Mesenchymal stem cell (in vitro differentiated cells and primary cell): ENCODE data around the gene ITIH3.
A peak's percentile ranks its signal among the peaks of the same experiment; 100 is the strongest.

ENCODE experiments used
- DNase-seq: peaks from one replicate; pipeline ENCODE4 v3.0.0-alpha.2; 2013
- H2AFZ ChIP-seq: one replicate; pipeline ENCODE4 v1.6.1; 2013; ENCODE audit warnings: low read depth, mild to moderate bottlenecking, control low read depth, inconsistent platforms, low read length, moderate library complexity
- H2AK5ac ChIP-seq: 2 replicates; pipeline ENCODE4 v1.6.1; 2013; ENCODE audit warnings: low read length, moderate library complexity, mild to moderate bottlenecking, inconsistent platforms; ENCODE audit not compliant: severe bottlenecking
- H2BK120ac ChIP-seq: one replicate; pipeline ENCODE4 v1.6.1; 2013; ENCODE audit warnings: low read depth, mild to moderate bottlenecking, inconsistent platforms, low read length, moderate library complexity
- H2BK12ac ChIP-seq, 2 experiments: one replicate each; pipeline ENCODE4 v1.6.1; 2013; ENCODE audit warnings: inconsistent platforms in 2 of 2, low read length in 2 of 2, mild to moderate bottlenecking in 2 of 2, moderate library complexity in 2 of 2, control low read depth in 1 of 2
- H2BK15ac ChIP-seq: one replicate; pipeline ENCODE4 v1.6.1; 2013; ENCODE audit warnings: mild to moderate bottlenecking, low read depth, inconsistent platforms; ENCODE audit not compliant: poor library complexity, severe bottlenecking
- H2BK5ac ChIP-seq: 2 replicates; pipeline ENCODE4 v1.6.1; 2013; ENCODE audit warnings: low read depth, mild to moderate bottlenecking, low read length, control low read depth, inconsistent platforms; ENCODE audit not compliant: poor library complexity, severe bottlenecking
- H3K14ac ChIP-seq, 2 experiments: one replicate each; pipeline ENCODE4 v1.6.1; 2013; ENCODE audit warnings: inconsistent platforms in 2 of 2, low read length in 2 of 2, control low read depth in 1 of 2, mild to moderate bottlenecking in 1 of 2, moderate library complexity in 1 of 2
- H3K18ac ChIP-seq, 2 experiments: one replicate each; pipeline ENCODE4 v1.6.1; 2013; ENCODE audit warnings: inconsistent platforms in 2 of 2, low read length in 2 of 2, control low read depth in 1 of 2, low read depth in 1 of 2, mild to moderate bottlenecking in 1 of 2
- H3K23ac ChIP-seq, 2 experiments: one replicate each; pipeline ENCODE4 v1.6.1; 2013; ENCODE audit warnings: inconsistent platforms in 2 of 2, low read length in 2 of 2, mild to moderate bottlenecking in 2 of 2, moderate library complexity in 2 of 2, control low read depth in 1 of 2
- H3K27ac ChIP-seq: 2 replicates; pipeline ENCODE4 v1.5.1; 2013; ENCODE audit warnings: mild to moderate bottlenecking, moderate library complexity, low read length, control low read depth, inconsistent platforms; ENCODE audit not compliant: poor library complexity, severe bottlenecking
- H3K27me3 ChIP-seq, 2 experiments: 2 replicates each; pipeline versions ENCODE4 v1.6.1 to v1.7.0; 2013; ENCODE audit warnings: low read length in 2 of 2, mild to moderate bottlenecking in 2 of 2, moderate library complexity in 2 of 2, control low read depth in 1 of 2, inconsistent platforms in 1 of 2; ENCODE audit not compliant: control insufficient read depth in 1 of 2, insufficient read depth in 1 of 2
- H3K36me3 ChIP-seq, 2 experiments: 2 replicates each; pipeline versions ENCODE4 v1.6.1 to v1.7.0; 2013; ENCODE audit warnings: low read length in 2 of 2, control low read depth in 1 of 2, inconsistent platforms in 1 of 2, low read depth in 1 of 2, mild to moderate bottlenecking in 1 of 2; ENCODE audit not compliant: insufficient read depth in 2 of 2, control insufficient read depth in 1 of 2
- H3K4ac ChIP-seq, 2 experiments: one replicate each; pipeline ENCODE4 v1.6.1; 2013; ENCODE audit warnings: inconsistent platforms in 2 of 2, low read length in 2 of 2, mild to moderate bottlenecking in 2 of 2, moderate library complexity in 2 of 2, control low read depth in 1 of 2, low read depth in 1 of 2
- H3K4me1 ChIP-seq: 2 replicates; pipeline ENCODE4 v1.6.1; 2013; ENCODE audit warnings: low read depth, low read length, control low read depth; ENCODE audit not compliant: control insufficient read depth, insufficient read depth
- H3K4me2 ChIP-seq: 2 replicates; pipeline ENCODE4 v1.6.1; 2013; ENCODE audit warnings: low read length, mild to moderate bottlenecking, inconsistent platforms; ENCODE audit not compliant: poor library complexity, severe bottlenecking
- H3K4me3 ChIP-seq, 2 experiments: 2 replicates each; pipeline versions ENCODE4 v1.5.1 to v1.7.0; 2013; ENCODE audit warnings: low read length in 2 of 2, mild to moderate bottlenecking in 2 of 2, control low read depth in 1 of 2, low read depth in 1 of 2; ENCODE audit not compliant: insufficient read depth in 1 of 2
- H3K79me1 ChIP-seq: replicated peaks from 2 replicates; pipeline ENCODE4 v1.6.1; 2013; ENCODE audit warnings: mild to moderate bottlenecking, control low read depth, low read length, inconsistent platforms; ENCODE audit not compliant: poor library complexity, severe bottlenecking
- H3K9ac ChIP-seq: 2 replicates; pipeline ENCODE4 v1.7.0; 2013; ENCODE audit warnings: mild to moderate bottlenecking, low read length, moderate library complexity
- H3K9me3 ChIP-seq: 2 replicates; pipeline ENCODE4 v1.7.0; 2013; ENCODE audit warnings: mild to moderate bottlenecking, low read length; ENCODE audit not compliant: control insufficient read depth
- H4K8ac ChIP-seq: one replicate; pipeline ENCODE4 v1.6.1; 2013; ENCODE audit warnings: inconsistent platforms, mild to moderate bottlenecking, low read length, moderate library complexity
- H4K91ac ChIP-seq: one replicate; pipeline ENCODE4 v1.6.1; 2013; ENCODE audit warnings: mild to moderate bottlenecking, low read length, inconsistent platforms
- WGBS: methylation state at CpG from one replicate; pipeline ENCODE4 v1.1.7; 2013; ENCODE audit warnings: mixed read lengths; 5-methylcytosine and 5-hydroxymethylcytosine counted together

ITIH3 gene

GRCh38 chr3:52831500-52832301 lies 37.1 kb downstream of the ITIH3 start:
- no peaks in the 10 kb centered on the region for H3K79me1 ChIP-seq
- H4K8ac ChIP-seq: no peak overlapping the region
- peaks cover 53% of the 10 kb centered on the region for H3K4me1 ChIP-seq
- DNase-seq: peak; percentile 90
- no peak overlapping the region for H2BK15ac ChIP-seq
- H3K4me3 ChIP-seq: no peak overlapping the region
- peaks cover 0 to 18% of the 10 kb centered on the region in 2 experiments for H3K36me3 ChIP-seq
- no peak overlapping the region for H3K27ac ChIP-seq
- H4K91ac ChIP-seq: no peak overlapping the region
- no peak overlapping the region for H2BK120ac ChIP-seq
- peak overlapping the region in 1 of 2 experiments; percentile 28 for H3K18ac ChIP-seq
- H3K4me2 ChIP-seq: no peak overlapping the region
- no peak overlapping the region for H3K9ac ChIP-seq
- H3K14ac ChIP-seq: no peak overlapping the region
- H3K27me3 ChIP-seq: peaks cover 0 to 12% of the 10 kb centered on the region in 2 experiments
- 66% methylated on average over 21 of the region's 21 CpGs for WGBS
- H2BK5ac ChIP-seq: no peak overlapping the region
- no peaks in the 10 kb centered on the region for H3K9me3 ChIP-seq
- H3K4ac ChIP-seq: no peak overlapping the region
- no peak overlapping the region for H2AFZ ChIP-seq
- H3K23ac ChIP-seq: no peak overlapping the region
- no peak overlapping the region for H2BK12ac ChIP-seq
- H2AK5ac ChIP-seq: no peak overlapping the region

GRCh38 chr3:52833202-52833601 lies 38.6 kb downstream of the ITIH3 start:
- Histone ChIP-seq H3K79me1 (no peaks in the 10 kb centered on the region), H3K14ac (no peak overlapping the region), H3K27ac (no peak overlapping the region), H3K4me1 (peaks cover 38% of the 10 kb centered on the region), H4K8ac (no peak overlapping the region), H2BK120ac (no peak overlapping the region), H3K27me3 (peaks cover 0 to 8% of the 10 kb centered on the region in 2 experiments), H2BK5ac (no peak overlapping the region), H3K23ac (no peak overlapping the region), H3K36me3 (peaks cover 10 to 18% of the 10 kb centered on the region in 2 experiments), H3K9ac (no peak overlapping the region), H3K4me3 (no peak overlapping the region), H3K4me2 (no peak overlapping the region), H2AK5ac (no peak overlapping the region), H3K18ac (no peak overlapping the region), H2AFZ (no peak overlapping the region), H4K91ac (no peak overlapping the region), H2BK15ac (no peak overlapping the region), H3K4ac (no peak overlapping the region), H3K9me3 (no peaks in the 10 kb centered on the region), H2BK12ac (no peak overlapping the region)
- WGBS: 95% methylated on average over 14 of the region's 14 CpGs
- DNase-seq: no peak

- Histone ChIP-seq H3K27me3 (peaks cover 0 to 4% of the 10 kb centered on the region in 2 experiments), H3K4me2 (peak within 1 kb of the TSS; percentile 21), H2AK5ac (no peak within 1 kb of the TSS), H3K27ac (no peak within 1 kb of the TSS), H3K4me1 (peaks cover 33% of the 10 kb centered on the region), H3K4me3 (no peak within 1 kb of the TSS), H3K36me3 (peaks cover 23 to 28% of the 10 kb centered on the region in 2 experiments), H2AFZ (no peak within 1 kb of the TSS), H2BK5ac (no peak within 1 kb of the TSS), H3K14ac (peak within 1 kb of the TSS in 1 of 2 experiments; percentile 15), H3K4ac (no peak within 1 kb of the TSS), H4K91ac (peak within 1 kb of the TSS; percentile 20), H2BK15ac (no peak within 1 kb of the TSS), H3K9ac (no peak within 1 kb of the TSS), H4K8ac (no peak within 1 kb of the TSS), H2BK12ac (no peak within 1 kb of the TSS), H3K79me1 (no peaks in the 10 kb centered on the region), H3K23ac (no peak within 1 kb of the TSS), H3K9me3 (no peaks in the 10 kb centered on the region), H3K18ac (no peak within 1 kb of the TSS), H2BK120ac (no peak within 1 kb of the TSS)
- DNase-seq: peak; percentile 24
- WGBS: 58% methylated on average over 10 of the region's 11 CpGs
These were observed 40.4 kb downstream of the ITIH3 start, which contains the start of gene MUSTN1 for GRCh38 chr3:52834871-52835501. MUSTN1 (minus strand) TSS chr3:52835019; CDS start chr3:52834948, 71 bp downstream.

- Histone ChIP-seq H3K27ac (no peak overlapping the region), H3K36me3 (peaks cover 32 to 33% of the 10 kb centered on the region in 2 experiments), H3K27me3 (peaks cover 0 to 4% of the 10 kb centered on the region in 2 experiments), H2BK12ac (no peak overlapping the region), H3K9me3 (no peaks in the 10 kb centered on the region), H3K4ac (no peak overlapping the region), H3K79me1 (no peaks in the 10 kb centered on the region), H3K9ac (no peak overlapping the region), H3K18ac (no peak overlapping the region), H3K14ac (peak overlapping the region in 1 of 2 experiments; percentile 26), H3K4me2 (no peak overlapping the region), H3K4me3 (no peak overlapping the region), H2BK120ac (no peak overlapping the region), H3K4me1 (peaks cover 28% of the 10 kb centered on the region), H3K23ac (no peak overlapping the region), H2AK5ac (no peak overlapping the region), H2BK15ac (no peak overlapping the region), H2AFZ (no peak overlapping the region), H2BK5ac (no peak overlapping the region), H4K8ac (no peak overlapping the region), H4K91ac (no peak overlapping the region)
- no peak for DNase-seq
- 85% methylated on average over 5 of the region's 8 CpGs for WGBS
These were observed 41.3 kb downstream of the ITIH3 start for GRCh38 chr3:52835766-52836470.
